A673 (cell line): Measurements from ENCODE around the gene UQCC2. TPM values are rescaled to one million over a fixed set of nuclear protein-coding genes. Genes with fewer than 3 reads are reported as not detected.

Experiments used
- BruUV-seq: library from RNA; stranded (reverse); fragments of 400-500 nt; replicated peaks from 2 replicates; lab custom pipeline; 2021; lab: Mats Ljungman, UMichigan
- CTCF ChIA-PET: fragments of 300-600 bp; sonication (Branson Sonifier 250); formaldehyde crosslinking; loops from one replicate; lab custom pipeline; 2022; ENCODE audit warnings: antibody characterized with exemption; lab: Charles Lee
- POLR2A ChIA-PET: fragments of 300-600 bp; sonication (Branson Sonifier 250); formaldehyde crosslinking; loops from one replicate; lab custom pipeline; 2022; ENCODE audit warnings: antibody characterized with exemption; ENCODE audit not compliant: low non-redundant PET; lab: Charles Lee
- DNase-seq: peaks from one replicate; pipeline ENCODE4 v3.0.0-alpha.2; 2015; ENCODE audit warnings: low spot score
- H3K27ac ChIP-seq: fragments of 200-600 bp; sonication (generic); 2 replicates; pipeline ENCODE4 v1.5.1; 2016; ENCODE audit warnings: mixed run types, low read depth, mild to moderate bottlenecking, mixed read lengths, antibody characterized with exemption, low read length; ENCODE audit not compliant: poor library complexity, severe bottlenecking
- H3K27me3 ChIP-seq: fragments of 200-600 bp; sonication (generic); replicated peaks from 2 replicates; pipeline ENCODE4 v1.6.1; 2017; ENCODE audit warnings: mixed run types, low read depth, mild to moderate bottlenecking, mixed read lengths, antibody characterized with exemption, low read length; ENCODE audit not compliant: insufficient read depth, poor library complexity
- H3K36me3 ChIP-seq: fragments of 200-600 bp; sonication (generic); 2 replicates; pipeline ENCODE4 v1.6.1; 2016; ENCODE audit warnings: mixed run types, mild to moderate bottlenecking, mixed read lengths, antibody characterized with exemption, low read length; ENCODE audit not compliant: insufficient read depth, poor library complexity, severe bottlenecking
- H3K4me1 ChIP-seq: fragments of 200-600 bp; sonication (generic); 2 replicates; pipeline ENCODE4 v1.6.1; 2017; ENCODE audit warnings: mixed run types, mild to moderate bottlenecking, mixed read lengths, antibody characterized with exemption, low read length; ENCODE audit not compliant: insufficient read depth, poor library complexity, severe bottlenecking
- H3K4me3 ChIP-seq: fragments of 200-600 bp; sonication (generic); 2 replicates; pipeline ENCODE4 v1.5.1; 2016; ENCODE audit warnings: low read depth, mixed run types, mild to moderate bottlenecking, mixed read lengths, low read length; ENCODE audit not compliant: poor library complexity, severe bottlenecking
- H3K9me3 ChIP-seq: fragments of 200-600 bp; sonication (generic); 2 replicates; pipeline ENCODE4 v1.6.1; 2016; ENCODE audit warnings: mixed run types, low read depth, mild to moderate bottlenecking, mixed read lengths, antibody characterized with exemption, low read length; ENCODE audit not compliant: poor library complexity, severe bottlenecking
- CTCF ChIP-seq: fragments of 300-800, 200-600 bp; sonication (generic); conservative IDR thresholded peaks from 2 replicates; pipeline ENCODE4 v1.5.1; 2017; ENCODE audit warnings: low read depth, mild to moderate bottlenecking, antibody characterized with exemption, low read length, moderate library complexity, mixed read lengths
- EZH2 ChIP-seq: fragments of 200-600 bp; sonication (generic); IDR thresholded peaks from 2 replicates; pipeline ENCODE4 v1.6.1; 2017; ENCODE audit warnings: borderline replicate concordance, low read depth, mild to moderate bottlenecking, mixed read lengths, antibody characterized with exemption, low read length; ENCODE audit not compliant: poor library complexity, severe bottlenecking
- intact Hi-C: fragments of 100-400 bp; cut with micrococcal nuclease; formaldehyde crosslinking; loops from one replicate; pipeline ENCODE4 v1.10.0; 2022; ENCODE audit not compliant: unreplicated experiment
- total RNA-seq: library from RNA; stranded (reverse); gene quantifications from 2 replicates; pipeline ENCODE4 v1.2.3, GENCODE V29; 2021

The UQCC2 gene
- total RNA-seq, 1 experiment from 2014 or later = 124 TPM

GRCh38 chr6:33738153-33738552 is 26.7 kb upstream of the UQCC2 start:
- Histone ChIP-seq H3K36me3 (no peaks in the 10 kb centered on the region), H3K27ac (no peak overlapping the region), H3K4me1 (no peaks in the 10 kb centered on the region), H3K27me3 (no peaks in the 10 kb centered on the region), H3K4me3 (no peak overlapping the region), H3K9me3 (no peaks in the 10 kb centered on the region)
- ChIA-PET CTCF (no interaction called here), POLR2A (no interaction called here)
- no TSS peak for BruUV-seq
- no peak for TF ChIP-seq CTCF
- TF ChIP-seq EZH2 = no peak
- intact Hi-C loops = no loop called here
- no peak for DNase-seq

- CTCF ChIA-PET = no interaction called here
- Histone ChIP-seq H3K9me3 (no peaks in the 10 kb centered on the region), H3K4me1 (no peaks in the 10 kb centered on the region), H3K27me3 (no peaks in the 10 kb centered on the region), H3K4me3 (no peak overlapping the region), H3K27ac (no peak overlapping the region), H3K36me3 (no peaks in the 10 kb centered on the region)
- TF ChIP-seq CTCF (no peak), EZH2 (no peak)
- POLR2A ChIA-PET = no interaction called here
- BruUV-seq = no TSS peak
- intact Hi-C loops = no loop called here
- DNase-seq = no peak
Observed at GRCh38 chr6:33737267-33738026, 25.9 kb upstream of the UQCC2 start.

- CTCF ChIA-PET = no interaction called here
- BruUV-seq = no TSS peak
- no peak for DNase-seq
- intact Hi-C loops = no loop called here
- Histone ChIP-seq H3K27ac (no peak overlapping the region), H3K36me3 (no peaks in the 10 kb centered on the region), H3K9me3 (no peaks in the 10 kb centered on the region), H3K4me1 (no peaks in the 10 kb centered on the region), H3K4me3 (no peak overlapping the region), H3K27me3 (no peaks in the 10 kb centered on the region)
- POLR2A ChIA-PET = no interaction called here
- no peak for TF ChIP-seq CTCF
- TF ChIP-seq EZH2 = no peak
Observed at GRCh38 chr6:33735216-33735615, 23.7 kb upstream of the UQCC2 start.
